Stimulated activated CD4-positive, alpha-beta T cell treated with anti-CD3 and anti-CD28 coated beads, Interleukin-15, amount 100 ng/mL, for 24 hours (primary cell): ENCODE results near the gene XYLT1.

Source experiments
- DNase-seq: peaks from one replicate; pipeline ENCODE4 v3.0.0-alpha.2; 2020

XYLT1 gene

GRCh38 chr16:17126156-17126555, 344.6 kb downstream of the XYLT1 start:
- DNase-seq: no peak

GRCh38 chr16:17125671-17126070, 345.1 kb downstream of the XYLT1 start:
- DNase-seq: no peak

- no peak for DNase-seq
These were observed 352.7 kb downstream of the XYLT1 start for GRCh38 chr16:17117906-17118577.

- DNase-seq: no peak
These were observed 354.0 kb downstream of the XYLT1 start for GRCh38 chr16:17116595-17117322.

- DNase-seq: no peak
These were observed 361.3 kb downstream of the XYLT1 start for GRCh38 chr16:17109413-17109812.

GRCh38 chr16:17108596-17108995, 362.2 kb downstream of the XYLT1 start:
- DNase-seq: no peak

- no peak for DNase-seq
These were observed 363.3 kb downstream of the XYLT1 start for GRCh38 chr16:17107450-17107849.

GRCh38 chr16:17106243-17106791, 364.4 kb downstream of the XYLT1 start:
- no peak for DNase-seq

GRCh38 chr16:17105239-17105797, 365.4 kb downstream of the XYLT1 start:
- DNase-seq: no peak

- DNase-seq: no peak
These were observed 366.1 kb downstream of the XYLT1 start for GRCh38 chr16:17104654-17105053.

- DNase-seq: no peak
These were observed 367.5 kb downstream of the XYLT1 start for GRCh38 chr16:17103216-17103615.

- no peak for DNase-seq
These were observed 369.1 kb downstream of the XYLT1 start for GRCh38 chr16:17101646-17102045.

GRCh38 chr16:17098685-17099084, 372.1 kb downstream of the XYLT1 start:
- DNase-seq: no peak

- DNase-seq: no peak
These were observed 386.6 kb downstream of the XYLT1 start for GRCh38 chr16:17084130-17084529.

GRCh38 chr16:17083628-17084027, 387.1 kb downstream of the XYLT1 start:
- DNase-seq: no peak

GRCh38 chr16:17082095-17082882, 388.5 kb downstream of the XYLT1 start:
- no peak for DNase-seq

GRCh38 chr16:17080105-17080504, 390.7 kb downstream of the XYLT1 start:
- no peak for DNase-seq

- DNase-seq: no peak
These were observed 391.7 kb downstream of the XYLT1 start for GRCh38 chr16:17078931-17079631.

- DNase-seq: no peak
These were observed 393.8 kb downstream of the XYLT1 start for GRCh38 chr16:17076818-17077498.

- DNase-seq: no peak
These were observed 394.5 kb downstream of the XYLT1 start for GRCh38 chr16:17076092-17076754.

- DNase-seq: no peak
These were observed 398.7 kb downstream of the XYLT1 start for GRCh38 chr16:17072104-17072503.
